Activated CD8-positive, alpha-beta memory T cell treated with anti-CD3 and anti-CD28 coated beads, Interleukin-2, amount 50 U/mL, for 24 hours (primary cell): Measurements from ENCODE around the gene RFX2.
A peak's percentile ranks its signal among the peaks of the same experiment; 100 is the strongest.
"Not testable (repeated sequence)": the region's sequence is repeated elsewhere in the genome, so short reads cannot be mapped to it uniquely, and the experiment has no call there.

Experiments
- DNase-seq: peaks from one replicate; pipeline ENCODE4 v3.0.0-alpha.2; 2020; ENCODE audit errors: extremely low read depth

RFX2 gene

DNA sequence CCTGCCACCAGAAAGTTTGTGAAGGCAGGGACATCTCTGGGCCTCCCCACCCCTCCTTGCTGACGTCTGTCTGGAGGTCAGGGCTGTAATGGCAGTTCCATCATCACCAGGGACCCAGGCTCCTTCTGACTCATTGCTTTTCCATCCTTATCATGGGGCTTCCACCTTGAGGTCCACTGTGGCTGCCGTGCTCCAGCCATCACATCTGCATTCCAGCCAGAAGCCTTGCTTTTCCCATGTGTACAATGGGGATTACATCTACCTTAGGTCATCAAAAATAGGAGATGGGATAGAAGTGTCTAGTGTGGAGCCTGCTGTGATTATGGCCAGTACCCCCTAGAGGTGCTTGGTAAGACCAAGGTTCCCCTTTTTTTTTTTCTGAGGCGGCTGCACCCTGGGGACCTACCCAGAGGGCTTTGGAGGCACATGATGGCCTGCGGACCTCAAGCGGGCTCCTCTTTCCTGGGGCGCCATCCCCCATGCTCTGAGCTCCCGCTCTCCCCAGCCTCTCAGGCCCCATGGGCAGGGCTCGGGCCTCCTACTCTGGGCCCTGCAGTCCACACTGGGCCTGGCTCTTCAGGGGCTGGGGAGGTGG, 119.0 kb downstream of the RFX2 start:
- no peak for DNase-seq

DNA sequence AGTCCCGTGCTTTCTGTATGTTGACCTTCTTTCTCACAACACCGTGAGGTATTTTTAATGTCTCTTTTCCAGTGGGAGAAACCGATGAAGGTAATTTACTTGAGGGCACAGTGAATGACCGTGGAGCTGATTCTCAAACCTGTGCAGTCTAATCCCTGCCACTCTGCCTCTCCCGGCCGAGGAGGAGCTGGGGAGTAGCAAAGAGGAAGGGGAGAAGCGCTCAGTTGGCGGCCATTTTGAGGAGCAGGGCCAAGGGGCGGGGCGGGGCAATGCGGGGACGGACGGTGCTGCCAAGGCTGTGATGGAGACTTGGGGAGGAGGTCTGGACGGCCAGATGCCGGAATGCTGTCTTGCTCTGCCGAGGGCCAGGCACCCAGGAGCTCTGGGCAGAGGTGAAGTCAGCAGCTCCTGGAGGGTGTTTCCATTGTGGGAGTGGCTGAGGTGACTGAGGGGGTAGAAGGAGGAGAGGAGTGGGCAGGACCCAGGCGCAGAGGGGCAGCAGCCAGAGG, 120.0 kb downstream of the RFX2 start:
- DNase-seq = no peak

DNA sequence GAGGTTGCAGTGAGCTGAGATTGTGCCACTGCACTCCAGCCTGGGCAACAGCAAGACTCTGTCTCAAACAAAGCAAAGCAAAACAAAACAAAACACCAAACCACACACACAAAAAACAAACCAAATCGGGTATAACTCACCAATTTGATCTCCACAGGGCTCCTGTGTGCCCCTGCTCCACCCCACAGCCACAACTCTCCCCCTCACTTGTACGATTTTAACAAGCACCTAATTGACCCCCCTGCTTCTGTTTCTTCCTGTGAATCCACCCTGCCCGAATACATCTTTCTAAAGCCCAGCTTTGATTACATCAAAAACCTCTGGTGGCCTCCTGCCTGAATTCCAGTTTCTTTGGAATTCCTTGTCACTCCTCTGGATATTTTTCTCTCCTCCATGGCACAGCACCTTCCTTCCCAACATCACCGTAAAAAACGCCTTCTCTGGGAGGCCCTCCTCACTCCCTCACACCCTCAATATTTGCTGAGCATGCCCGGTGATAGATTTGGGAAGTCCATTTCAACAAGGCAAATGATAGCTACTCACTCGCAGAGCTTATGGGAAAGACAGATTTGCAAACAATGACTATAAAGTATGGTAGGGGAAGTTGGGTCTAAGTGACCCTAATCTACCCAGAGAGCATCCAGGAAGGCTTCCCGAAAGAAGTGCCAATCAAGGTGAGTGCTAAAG, 120.8 kb downstream of the RFX2 start:
- DNase-seq = no peak

DNA sequence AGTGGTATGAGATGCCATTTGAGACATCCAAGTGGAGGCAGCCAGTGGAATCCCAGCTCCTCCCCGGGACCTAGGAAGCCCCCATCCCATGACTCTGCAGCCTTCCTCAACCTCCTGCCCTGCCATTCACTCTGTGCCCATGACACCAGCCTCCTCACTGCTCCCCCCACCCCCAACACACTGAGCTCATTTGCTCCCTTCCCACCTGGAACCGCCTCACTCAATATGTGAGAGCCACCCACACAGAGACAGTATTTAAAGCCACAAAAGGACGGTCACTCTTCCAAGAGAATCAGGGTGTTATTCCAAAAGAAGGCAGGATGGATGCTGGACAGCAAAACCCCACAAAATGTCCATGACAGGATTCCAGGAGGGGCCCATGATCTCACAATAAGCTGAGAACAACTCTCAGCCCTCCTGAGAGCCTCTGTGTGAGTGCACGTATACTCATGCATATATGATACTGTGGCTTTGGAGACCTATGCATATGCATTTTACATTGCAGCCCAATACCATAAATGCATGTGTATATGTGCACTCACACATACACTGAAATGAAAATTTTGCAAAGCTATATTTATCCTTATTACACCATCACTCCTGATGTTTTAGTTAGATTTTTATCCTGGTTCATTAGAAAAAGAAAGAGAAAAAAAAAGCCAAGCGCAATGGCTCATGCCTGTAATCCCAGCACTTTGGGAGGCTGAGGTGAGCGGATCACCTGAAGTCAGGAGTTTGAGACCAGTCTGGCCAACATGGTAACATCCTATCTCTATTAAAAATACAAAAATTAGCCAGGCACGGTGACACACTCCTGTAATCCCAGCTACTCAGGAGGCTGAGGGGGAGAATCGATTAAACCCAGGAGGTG, 121.5 kb downstream of the RFX2 start:
- DNase-seq = no peak

DNA sequence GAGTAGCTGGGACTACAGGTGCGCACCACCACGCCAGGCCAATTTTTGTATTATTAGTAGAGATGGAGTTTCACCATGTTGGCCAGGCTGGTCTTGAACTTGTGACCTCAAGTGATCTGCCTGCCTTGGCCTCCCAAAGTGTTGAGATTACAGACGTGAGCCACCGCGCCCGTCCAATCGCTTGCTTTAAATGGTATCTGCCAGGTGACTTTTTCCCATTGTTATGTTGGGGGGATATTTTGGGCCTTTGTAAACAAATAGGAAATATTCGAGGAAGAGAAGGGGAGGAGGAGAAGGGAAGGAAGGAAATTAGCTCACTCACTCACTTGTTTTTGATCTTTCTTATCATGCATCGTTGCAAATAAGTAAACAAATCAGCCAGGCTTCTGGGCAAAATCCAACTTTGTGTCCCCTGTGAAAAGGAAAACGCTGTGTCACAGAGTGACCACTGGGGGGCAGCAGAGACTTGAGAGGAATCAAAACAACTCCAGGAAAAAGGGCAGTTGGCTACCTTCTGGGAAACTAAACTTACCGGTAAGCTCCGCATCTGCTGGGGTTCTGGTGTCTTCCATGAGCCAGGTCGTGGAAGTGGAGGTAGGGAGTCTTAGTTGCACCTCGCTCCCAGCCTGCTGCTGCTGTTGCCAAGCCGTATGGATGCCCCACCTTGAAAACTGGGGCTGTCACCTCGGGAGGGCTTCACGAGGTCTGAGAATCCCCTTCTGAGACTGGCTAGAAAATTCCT, 123.1 kb downstream of the RFX2 start:
- peak; percentile 47 for DNase-seq

DNA sequence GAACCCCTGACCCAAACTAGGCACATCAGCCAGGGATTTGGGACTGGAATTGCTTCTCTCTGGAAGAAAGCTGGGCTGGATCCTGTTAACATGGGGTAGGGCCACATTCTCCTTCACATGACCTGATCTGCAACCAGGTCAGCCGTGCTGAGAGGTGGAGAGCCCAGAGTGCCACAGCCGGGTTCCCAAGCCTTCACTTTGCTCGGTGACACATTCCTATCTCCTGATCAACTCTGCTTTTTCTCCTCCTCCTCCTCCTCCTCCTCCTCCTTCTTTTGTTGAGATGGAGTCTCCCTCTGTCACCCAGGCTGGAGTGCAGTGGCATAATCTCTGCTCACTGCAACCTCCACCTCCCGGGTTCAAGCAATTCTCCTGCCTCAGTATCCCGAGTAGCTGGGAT, 124.5 kb downstream of the RFX2 start:
- DNase-seq = not testable (repeated sequence)

DNA sequence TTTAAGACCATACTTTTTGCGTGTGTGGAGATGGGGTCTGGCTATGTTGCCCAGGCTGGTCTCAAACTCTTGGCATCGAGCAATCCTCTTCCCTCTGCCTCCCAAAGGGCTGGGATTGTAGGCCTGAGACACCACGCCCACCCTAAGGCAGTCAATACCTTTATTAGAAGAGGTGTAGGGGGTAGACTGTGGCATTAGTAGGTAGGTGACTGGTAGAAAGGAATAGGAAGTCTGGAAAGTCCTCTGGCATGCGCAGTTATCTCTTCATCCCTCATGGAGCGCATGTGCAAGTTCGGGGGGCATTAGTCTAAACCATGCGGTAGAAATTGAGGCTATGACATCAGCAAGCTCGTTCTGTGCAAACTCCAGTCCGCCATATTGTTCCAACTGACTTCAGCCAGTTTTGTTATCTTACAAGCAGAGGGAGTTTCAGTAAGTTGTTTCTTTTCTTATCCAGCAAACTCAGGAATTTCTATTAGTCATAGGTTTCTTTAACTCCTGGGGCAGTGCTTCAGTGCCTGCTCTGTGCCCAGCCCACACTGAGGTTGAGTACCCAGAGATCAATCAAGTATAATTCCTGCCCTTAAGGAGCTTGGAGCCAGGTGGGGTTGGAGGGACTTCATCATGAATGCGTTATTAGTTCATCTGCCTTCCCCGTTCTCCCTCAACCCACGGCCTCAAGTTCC, 125.1 kb downstream of the RFX2 start:
- DNase-seq = no peak

DNA sequence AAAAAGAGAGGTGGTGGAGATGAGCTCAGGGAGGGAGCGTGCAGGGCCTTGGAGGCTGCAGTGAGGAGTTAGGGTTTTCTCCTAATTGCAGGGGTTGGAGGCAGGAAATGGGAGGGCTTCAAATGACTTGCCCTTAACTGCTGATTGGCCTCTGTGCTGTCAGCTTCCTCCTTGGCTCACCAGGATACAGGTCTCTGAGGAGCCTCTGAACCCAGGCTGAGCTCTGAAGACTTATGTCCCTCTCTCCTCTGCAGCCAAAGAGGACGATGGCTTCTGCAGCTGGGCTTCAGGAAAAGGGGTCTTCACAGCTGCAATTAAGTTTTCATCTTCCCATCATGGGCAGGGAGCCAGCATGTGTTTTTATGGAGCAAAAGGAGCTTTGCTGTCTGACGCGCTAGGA, 125.7 kb downstream of the RFX2 start:
- no peak for DNase-seq

DNA sequence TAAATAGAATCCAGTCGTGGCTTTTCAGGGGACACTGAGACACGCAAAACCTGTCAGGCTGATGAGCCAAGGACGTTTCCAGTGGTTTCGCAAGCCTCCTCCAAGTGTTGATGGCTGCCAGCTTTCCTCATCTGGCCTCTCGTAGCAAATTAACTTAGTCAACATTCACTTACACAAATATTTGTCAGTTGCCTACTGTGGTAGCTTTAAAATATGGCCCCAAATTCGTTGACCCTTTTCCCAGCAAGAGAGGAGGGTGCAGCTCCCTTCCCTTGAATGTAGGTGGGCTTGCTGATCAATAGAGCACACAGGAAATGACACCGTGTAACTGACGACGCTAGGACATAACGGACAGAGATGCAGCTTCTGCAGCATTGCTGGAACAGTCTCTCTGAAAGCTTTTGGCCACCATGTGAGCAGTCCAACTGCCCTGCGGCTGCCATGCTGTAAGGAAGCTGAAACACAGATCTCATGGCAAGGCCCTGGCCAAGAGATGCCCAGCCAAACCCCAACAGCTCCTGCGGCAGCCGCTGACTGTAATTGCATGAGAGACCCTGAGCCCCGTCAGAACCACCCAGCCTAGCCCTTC, 126.8 kb downstream of the RFX2 start:
- no peak for DNase-seq

DNA sequence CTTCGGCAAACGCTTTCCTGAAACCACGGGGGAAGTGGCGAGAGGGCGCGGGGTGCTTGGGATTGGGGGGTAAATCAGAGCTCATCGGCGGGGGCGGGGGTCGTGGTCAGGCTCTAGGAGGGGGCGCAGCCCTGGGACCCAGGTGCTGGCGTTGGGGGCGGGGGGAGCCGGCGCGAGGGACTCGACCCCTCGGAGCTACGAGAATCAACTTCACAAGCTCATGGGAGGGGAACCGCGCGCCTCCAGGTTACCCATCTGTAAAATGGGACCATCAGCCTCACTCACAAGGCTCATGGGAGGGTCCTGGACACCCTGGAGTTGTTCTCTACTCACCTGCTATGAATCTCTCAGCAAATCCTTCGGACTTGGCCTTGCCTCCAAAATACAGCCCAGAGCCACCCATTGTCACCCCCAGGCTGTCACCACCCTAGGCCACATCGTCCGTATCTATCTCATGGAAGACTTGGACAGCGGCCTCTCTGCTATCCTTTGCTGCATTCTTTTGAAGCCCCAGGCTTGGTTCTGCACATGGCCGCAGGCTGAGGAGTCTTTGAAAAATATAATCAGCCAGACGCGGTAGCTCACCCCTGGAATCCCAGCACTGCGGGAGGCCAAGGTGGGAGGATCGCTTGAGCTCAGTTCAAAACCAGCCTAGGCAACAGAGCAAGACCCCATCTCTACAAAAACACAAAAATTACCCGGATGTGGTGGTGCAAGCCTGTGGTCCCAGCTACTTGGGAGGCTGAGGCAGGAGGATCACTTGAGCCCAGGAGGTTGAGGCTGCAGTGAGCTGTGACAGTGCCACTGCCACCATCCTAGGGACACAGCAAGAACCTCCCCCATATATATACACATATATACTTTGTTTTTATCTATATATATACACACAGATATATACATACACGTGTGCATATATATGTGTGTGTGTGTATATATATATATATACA, 131.4 kb downstream of the RFX2 start:
- no peak for DNase-seq

DNA sequence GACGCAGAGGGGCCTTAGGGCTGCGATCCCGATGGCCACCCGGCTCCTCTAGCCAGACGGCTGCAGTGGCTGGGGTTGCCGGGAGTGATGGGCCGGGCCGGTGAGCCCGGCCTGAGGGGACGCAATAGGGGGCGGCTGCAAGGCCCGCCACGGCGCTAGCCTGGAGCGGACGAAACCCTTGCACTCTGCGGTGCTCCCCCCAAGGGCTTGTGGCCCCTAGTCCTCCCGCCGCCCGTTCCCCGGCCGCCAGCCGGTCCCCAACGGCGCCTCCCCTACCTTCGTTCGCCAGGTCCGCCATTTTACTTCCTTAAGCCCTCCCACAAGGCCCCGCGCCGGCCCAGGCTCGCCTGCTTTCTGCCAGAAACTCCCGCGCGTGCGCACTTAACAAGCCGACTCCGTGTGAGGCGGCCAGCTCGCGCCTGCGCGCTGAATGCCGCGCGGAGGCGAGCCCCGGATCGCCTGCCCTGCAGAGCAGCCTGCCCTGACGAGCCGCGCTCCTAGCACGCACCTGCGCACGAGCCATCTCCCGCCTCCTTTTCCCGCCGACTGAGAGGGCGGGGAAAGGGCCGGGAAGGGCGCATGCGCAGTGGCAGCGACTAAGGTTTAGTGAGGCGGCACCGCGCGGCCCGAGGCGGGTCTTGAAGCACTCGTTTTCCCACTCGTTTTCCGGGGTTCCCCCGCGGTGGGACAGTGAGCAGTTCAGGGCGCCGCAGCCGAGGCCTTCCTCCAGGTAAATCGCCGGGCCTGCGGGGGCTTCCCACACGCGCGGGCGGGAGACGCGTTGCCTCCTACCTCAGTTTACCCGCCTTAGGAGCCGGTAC, 132.3 kb downstream of the RFX2 start, which contains the start of gene RANBP3:
Gene RANBP3 (minus strand): TSS at position 356 of the 821 bp plus-strand sequence. CDS start 58 bp downstream, at position 298.
- peak; percentile 95 for DNase-seq

DNA sequence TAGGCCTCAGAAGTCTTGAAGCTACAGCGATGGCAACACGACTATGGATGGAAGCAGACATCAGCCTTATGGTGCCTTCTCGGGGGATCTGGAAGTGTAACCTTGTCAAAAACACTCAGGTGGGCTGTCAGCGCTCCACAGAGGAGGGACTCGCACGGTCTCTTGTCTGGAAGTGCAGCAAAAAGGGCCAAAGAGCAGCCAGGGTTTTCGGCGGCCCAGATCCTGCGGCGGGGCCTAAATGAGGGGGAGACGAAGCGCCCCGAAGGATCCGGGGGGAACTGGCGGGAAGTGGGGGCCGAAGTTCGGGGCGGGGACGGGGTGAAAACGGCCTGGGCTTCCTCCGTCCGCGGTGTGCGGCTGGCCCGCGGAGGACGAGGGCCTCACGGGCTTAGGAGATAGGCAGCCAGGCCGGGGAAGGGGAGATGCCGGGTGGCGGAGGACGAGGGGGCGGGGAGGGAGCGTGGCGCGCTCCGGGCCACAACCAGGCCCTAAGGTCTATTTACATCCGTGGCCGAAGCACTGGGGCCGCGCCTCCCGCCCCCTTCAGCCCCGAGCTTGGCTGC, 133.0 kb downstream of the RFX2 start:
- DNase-seq = no peak

DNA sequence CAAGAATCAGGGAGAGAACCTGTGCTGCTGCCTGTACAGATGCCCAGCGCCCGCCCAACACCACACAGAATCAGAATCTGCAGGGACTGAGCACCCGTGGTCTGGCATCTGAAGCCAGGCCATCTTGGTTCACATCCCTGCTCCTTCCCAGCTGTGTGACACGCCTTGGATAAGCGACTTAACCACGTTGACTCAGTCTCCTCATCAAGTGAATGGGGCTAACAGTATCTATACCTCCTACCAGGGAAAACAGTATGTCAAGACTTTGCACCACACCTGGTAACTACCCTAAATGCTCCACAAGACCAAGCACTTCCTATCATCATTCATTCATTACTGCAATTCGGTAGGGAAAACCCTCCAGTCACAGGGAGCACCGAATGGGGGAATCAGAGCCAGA, 133.5 kb downstream of the RFX2 start:
- no peak for DNase-seq

DNA sequence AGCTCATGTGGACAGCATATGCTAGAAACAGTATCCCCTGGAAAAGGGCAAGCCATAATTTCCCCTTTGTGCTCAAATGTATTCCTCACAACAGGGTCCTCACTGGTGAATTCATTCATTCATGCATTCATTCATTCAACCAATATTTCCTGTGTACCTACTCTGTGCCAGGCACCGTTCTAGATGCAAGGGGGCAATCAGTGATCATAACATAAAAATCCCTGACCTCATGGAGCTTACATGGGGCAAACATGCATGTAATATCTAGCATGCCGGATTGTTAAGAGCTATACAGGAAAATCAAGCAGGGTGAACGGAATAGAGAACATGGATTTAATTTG, 134.9 kb downstream of the RFX2 start:
- DNase-seq = no peak

DNA sequence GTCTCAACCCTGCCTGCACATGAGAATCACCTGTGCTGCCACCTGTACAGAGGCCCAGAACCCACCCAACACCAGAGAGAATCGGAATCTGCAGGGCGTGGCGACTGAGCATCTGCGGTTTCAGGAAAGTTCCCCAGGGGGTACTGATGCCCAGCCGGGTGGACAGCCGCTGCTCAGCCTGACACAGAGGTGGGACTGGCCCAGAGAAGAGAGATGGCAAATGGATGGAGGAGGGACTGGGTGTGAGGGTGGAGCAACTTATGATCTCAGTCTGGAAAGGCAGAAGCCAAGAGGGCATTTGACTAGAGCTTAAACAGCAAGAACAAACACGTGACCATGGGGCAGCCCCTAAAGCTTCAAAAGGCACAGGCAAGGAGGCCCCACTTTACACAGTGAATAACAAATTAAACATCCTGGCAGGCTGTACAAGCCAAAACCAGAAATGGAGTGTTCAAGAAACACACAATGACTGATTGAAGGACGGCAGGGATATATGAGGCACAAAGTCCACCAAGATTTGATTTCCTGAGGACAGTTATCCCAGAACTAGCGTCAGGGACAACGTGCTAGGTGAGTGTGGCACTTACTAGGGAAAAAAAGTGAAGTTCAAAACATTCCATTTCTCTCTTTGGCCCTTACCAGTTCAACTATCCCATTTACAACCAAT, 135.4 kb downstream of the RFX2 start:
- no peak for DNase-seq

DNA sequence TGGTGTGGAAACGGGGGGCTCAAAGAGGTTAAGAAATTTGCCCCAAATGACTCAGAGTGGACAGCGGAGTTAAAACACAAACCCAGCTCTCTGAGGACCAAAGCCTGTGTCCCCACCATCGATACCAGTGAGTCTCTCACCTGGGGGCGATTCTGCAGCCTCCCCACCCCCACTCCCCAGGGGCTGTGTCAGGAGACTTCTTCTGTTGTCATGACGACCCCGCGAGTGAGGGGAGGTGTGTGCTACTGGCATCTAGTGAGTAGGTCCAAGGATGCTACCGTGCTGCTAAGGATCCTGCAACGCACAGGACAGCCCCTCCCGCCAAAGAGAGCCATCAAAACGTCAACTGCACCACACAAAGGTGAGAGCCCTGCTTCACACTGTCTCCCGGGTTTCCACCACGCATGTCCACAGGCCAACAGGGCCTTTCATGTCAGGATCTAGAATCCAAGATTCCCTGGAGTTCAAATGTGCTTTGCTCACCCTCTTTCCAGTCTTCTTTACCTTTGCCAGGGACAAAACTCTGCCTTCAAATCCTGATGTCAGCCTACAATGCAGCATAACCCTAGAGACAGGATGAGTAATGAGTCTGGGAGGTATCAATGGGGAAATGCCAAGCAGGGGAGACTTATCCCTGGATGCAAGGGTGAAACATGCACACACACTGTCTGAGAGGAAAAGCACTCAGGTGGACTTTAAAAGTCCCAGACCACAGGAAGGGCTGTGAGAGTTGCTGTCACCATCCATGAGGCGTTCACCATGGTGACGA, 136.2 kb downstream of the RFX2 start:
- no peak for DNase-seq

DNA sequence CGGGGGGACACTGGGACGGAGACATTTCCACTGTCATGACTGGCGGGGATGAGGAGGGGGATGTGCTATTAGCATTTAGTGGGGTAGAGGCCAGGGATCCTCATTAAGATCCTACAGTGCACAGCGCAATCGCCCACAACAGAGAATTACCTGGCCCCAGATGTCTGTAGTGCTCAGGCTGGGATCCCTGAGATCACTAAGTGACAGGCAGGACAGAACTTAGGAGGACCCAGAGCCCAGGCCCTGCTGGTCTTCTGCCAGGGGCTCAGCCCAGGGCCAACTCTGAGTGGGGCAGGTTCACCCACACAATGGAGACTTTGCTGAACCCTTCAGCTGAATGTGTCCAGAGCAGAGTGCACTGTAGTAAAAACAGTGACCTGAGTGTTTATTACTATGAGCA, 136.9 kb downstream of the RFX2 start:
- DNase-seq = no peak
